Neural crest cell (in vitro differentiated cells): ENCODE data around the gene WDR37. TPM values are rescaled to one million over a fixed set of nuclear protein-coding genes. Genes with fewer than 3 reads are reported as not detected.

Source experiments
- DNase-seq: peaks from one replicate; pipeline ENCODE4 v3.0.0; 2021; ENCODE audit warnings: low read depth, mixed read lengths, low spot score
- H3K27ac Mint-ChIP-seq: one replicate; pipeline ENCODE4 v1.8.0; 2021; ENCODE audit warnings: mild to moderate bottlenecking, mixed read lengths; ENCODE audit not compliant: unreplicated experiment
- H3K27me3 Mint-ChIP-seq: 2 replicates; pipeline ENCODE4 v1.8.0; 2021; ENCODE audit warnings: low read depth, mild to moderate bottlenecking, mixed read lengths
- H3K36me3 Mint-ChIP-seq: 2 replicates; pipeline ENCODE4 v1.8.0; 2021; ENCODE audit warnings: low read depth, mild to moderate bottlenecking, mixed read lengths
- H3K4me1 Mint-ChIP-seq: 2 replicates; pipeline ENCODE4 v1.8.0; 2021; ENCODE audit warnings: mixed read lengths
- H3K4me3 Mint-ChIP-seq: one replicate; pipeline ENCODE4 v1.8.0; 2021; ENCODE audit warnings: mild to moderate bottlenecking, mixed read lengths
- H3K9me3 Mint-ChIP-seq: 2 replicates; pipeline ENCODE4 v1.8.0; 2021; ENCODE audit warnings: mixed read lengths
- CTCF ChIP-seq: fragments of 200-600 bp; sonication (generic); conservative IDR thresholded peaks from 2 replicates; pipeline ENCODE4 v1.5.0; 2021; ENCODE audit warnings: antibody characterized with exemption, mild to moderate bottlenecking
- total RNA-seq: library from RNA; stranded (reverse); gene quantifications from 2 replicates; pipeline ENCODE4 v1.2.1, GENCODE V29; 2021

Gene WDR37
- total RNA-seq, 1 donor from 2014 or later = 19.5 TPM

DNA sequence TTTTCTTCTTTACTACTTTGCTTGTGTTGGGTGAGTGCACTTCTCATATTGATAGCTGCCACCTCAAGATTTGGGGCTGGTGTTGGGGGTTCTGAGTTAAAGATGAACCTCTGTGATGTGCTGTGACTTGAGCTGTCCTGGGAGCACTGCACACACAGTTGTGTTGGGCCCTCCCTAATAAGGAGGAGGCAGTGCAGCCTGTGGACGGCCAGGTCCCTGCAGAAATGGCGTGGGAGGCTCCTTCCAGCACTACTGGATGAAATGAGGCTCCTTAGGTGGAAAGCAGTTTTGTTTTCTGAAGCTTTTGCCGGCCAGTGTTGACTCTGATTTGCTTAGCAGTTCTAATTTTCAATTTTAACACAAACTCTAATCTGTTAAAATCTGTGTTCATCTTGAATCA is 44.0 kb downstream of the WDR37 start:
- H3K4me1 Mint-ChIP-seq = no peaks in the 10 kb centered on the region
- no peaks in the 10 kb centered on the region for H3K27me3 Mint-ChIP-seq
- H3K36me3 Mint-ChIP-seq = peaks cover 14% of the 10 kb centered on the region
- no peak for TF ChIP-seq CTCF
- no peaks in the 10 kb centered on the region for H3K9me3 Mint-ChIP-seq
- H3K27ac Mint-ChIP-seq = no peak overlapping the region
- no peak for DNase-seq
- H3K4me3 Mint-ChIP-seq = no peak overlapping the region

- no peak overlapping the region for H3K4me3 Mint-ChIP-seq
- H3K4me1 Mint-ChIP-seq = no peaks in the 10 kb centered on the region
- no peak overlapping the region for H3K27ac Mint-ChIP-seq
- no peaks in the 10 kb centered on the region for H3K9me3 Mint-ChIP-seq
- DNase-seq = no peak
- no peak for TF ChIP-seq CTCF
- peaks cover 16% of the 10 kb centered on the region for H3K36me3 Mint-ChIP-seq
- no peaks in the 10 kb centered on the region for H3K27me3 Mint-ChIP-seq
These were observed 44.6 kb downstream of the WDR37 start for GRCh38 chr10:1100691-1101368.

DNA sequence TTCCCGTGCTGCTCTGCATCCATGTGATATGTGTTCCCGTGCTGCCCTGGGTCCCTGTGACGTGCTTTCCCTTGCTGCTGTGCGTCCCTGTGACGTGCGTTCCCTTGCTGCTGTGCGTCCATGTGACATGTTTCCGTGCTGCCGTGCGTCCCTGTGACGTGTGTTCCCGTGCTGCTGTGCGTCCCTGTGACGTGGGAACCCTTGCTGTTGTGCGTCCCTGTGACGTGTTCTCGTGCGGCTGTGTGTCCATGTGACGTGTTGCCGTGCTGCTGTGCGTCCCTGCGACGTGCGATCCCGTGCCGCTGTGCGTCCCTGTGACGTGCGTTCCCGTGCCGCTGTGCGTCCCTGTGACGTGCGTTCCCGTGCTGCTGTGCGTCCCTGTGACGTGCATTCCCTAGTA is 45.8 kb downstream of the WDR37 start:
- no peaks in the 10 kb centered on the region for H3K9me3 Mint-ChIP-seq
- H3K27me3 Mint-ChIP-seq = no peaks in the 10 kb centered on the region
- no peak overlapping the region for H3K4me3 Mint-ChIP-seq
- no peak overlapping the region for H3K27ac Mint-ChIP-seq
- no peak for TF ChIP-seq CTCF
- peaks cover 16% of the 10 kb centered on the region for H3K36me3 Mint-ChIP-seq
- DNase-seq = no peak
- H3K4me1 Mint-ChIP-seq = no peaks in the 10 kb centered on the region

- Mint-ChIP-seq H3K27me3 (no peaks in the 10 kb centered on the region), H3K27ac (no peak overlapping the region), H3K36me3 (peaks cover 16% of the 10 kb centered on the region), H3K4me1 (no peaks in the 10 kb centered on the region), H3K4me3 (no peak overlapping the region), H3K9me3 (no peaks in the 10 kb centered on the region)
- DNase-seq = no peak
- no peak for TF ChIP-seq CTCF
These were observed 46.2 kb downstream of the WDR37 start for GRCh38 chr10:1102416-1102815.

DNA sequence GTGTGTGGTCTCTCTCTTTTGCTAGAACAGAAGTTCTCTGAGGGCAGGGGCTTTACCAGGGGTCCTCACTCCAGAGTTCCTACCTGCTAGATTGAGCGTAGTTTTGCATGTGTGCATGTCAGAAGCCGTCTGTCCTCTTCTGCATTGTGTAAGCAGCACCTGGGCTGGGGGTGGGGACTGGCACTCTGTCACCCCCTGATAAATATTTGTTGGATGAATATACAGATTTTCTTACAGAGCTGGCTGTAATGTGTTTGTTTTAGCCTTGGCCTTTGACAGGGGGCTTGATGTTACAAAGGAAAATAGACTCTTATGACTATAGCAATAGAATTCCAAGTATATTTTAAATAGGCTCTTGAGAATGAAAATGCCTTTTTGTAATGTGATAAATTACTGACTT is 46.6 kb downstream of the WDR37 start:
- no peak overlapping the region for H3K27ac Mint-ChIP-seq
- H3K9me3 Mint-ChIP-seq = no peaks in the 10 kb centered on the region
- peaks cover 20% of the 10 kb centered on the region for H3K36me3 Mint-ChIP-seq
- no peaks in the 10 kb centered on the region for H3K27me3 Mint-ChIP-seq
- TF ChIP-seq CTCF = no peak
- H3K4me1 Mint-ChIP-seq = no peaks in the 10 kb centered on the region
- no peak for DNase-seq
- H3K4me3 Mint-ChIP-seq = no peak overlapping the region
